Spinal cord (tissue), 10 donors: Measurements from ENCODE around the gene IL21. TPM values are rescaled to one million over a fixed set of nuclear protein-coding genes. Genes with fewer than 3 reads are reported as not detected.
"Not testable (repeated sequence)": the region's sequence is repeated elsewhere in the genome, so short reads cannot be mapped to it uniquely, and the experiment has no call there.

Source experiments
- DNase-seq, 6 donors: peaks; one replicate each; pipeline versions ENCODE4 v3.0.0 to v3.0.0-alpha.2; 2013 to 2015; ENCODE audit warnings: low spot score in 6 of 6, low read depth in 4 of 6
- H3K27ac ChIP-seq: one replicate; pipeline ENCODE4 v1.5.1; 2013; ENCODE audit warnings: low read depth, low read length, control low read depth
- H3K27me3 ChIP-seq: one replicate; pipeline ENCODE4 v1.6.1; 2013; ENCODE audit warnings: low read length; ENCODE audit not compliant: control insufficient read depth, insufficient read depth
- H3K36me3 ChIP-seq: one replicate; pipeline ENCODE4 v1.6.1; 2013; ENCODE audit warnings: low read length; ENCODE audit not compliant: control insufficient read depth, insufficient read depth
- H3K4me1 ChIP-seq: one replicate; pipeline ENCODE4 v1.6.1; 2013; ENCODE audit warnings: low read length; ENCODE audit not compliant: control insufficient read depth, insufficient read depth
- H3K4me3 ChIP-seq: one replicate; pipeline ENCODE4 v1.5.1; 2013; ENCODE audit warnings: low read depth, low read length, control low read depth
- H3K9me3 ChIP-seq: one replicate; pipeline ENCODE4 v1.6.1; 2013; ENCODE audit warnings: low read length; ENCODE audit not compliant: control insufficient read depth, insufficient read depth
- WGBS: methylation state at CpG from one replicate; pipeline ENCODE4 v1.1.5; 2013; ENCODE audit warnings: missing lambda C conversion rate; ENCODE audit not compliant: insufficient coverage; 5-methylcytosine and 5-hydroxymethylcytosine counted together
- polyA plus RNA-seq, 2 donors: library from polyadenylated mRNA; unstranded; fragments of 120-200 nt; gene quantifications; one replicate each; pipeline ENCODE4 v1.2.1, GENCODE V29; 2013; ENCODE audit not compliant: insufficient read length in 2 of 2
- total RNA-seq, 2 donors: library from RNA; depleted of rRNA in 1 of 2; stranded (reverse); fragments of 120-200 nt in 1 of 2; fragments of >200 nt in 1 of 2; gene quantifications; one replicate each; pipeline versions ENCODE4 v1.2.3 to v1.2.4, GENCODE V29; 2013 to 2014
- donor health status: healthy.

The IL21 gene
- total and polyA plus RNA-seq, 4 donors, result not detected

DNA sequence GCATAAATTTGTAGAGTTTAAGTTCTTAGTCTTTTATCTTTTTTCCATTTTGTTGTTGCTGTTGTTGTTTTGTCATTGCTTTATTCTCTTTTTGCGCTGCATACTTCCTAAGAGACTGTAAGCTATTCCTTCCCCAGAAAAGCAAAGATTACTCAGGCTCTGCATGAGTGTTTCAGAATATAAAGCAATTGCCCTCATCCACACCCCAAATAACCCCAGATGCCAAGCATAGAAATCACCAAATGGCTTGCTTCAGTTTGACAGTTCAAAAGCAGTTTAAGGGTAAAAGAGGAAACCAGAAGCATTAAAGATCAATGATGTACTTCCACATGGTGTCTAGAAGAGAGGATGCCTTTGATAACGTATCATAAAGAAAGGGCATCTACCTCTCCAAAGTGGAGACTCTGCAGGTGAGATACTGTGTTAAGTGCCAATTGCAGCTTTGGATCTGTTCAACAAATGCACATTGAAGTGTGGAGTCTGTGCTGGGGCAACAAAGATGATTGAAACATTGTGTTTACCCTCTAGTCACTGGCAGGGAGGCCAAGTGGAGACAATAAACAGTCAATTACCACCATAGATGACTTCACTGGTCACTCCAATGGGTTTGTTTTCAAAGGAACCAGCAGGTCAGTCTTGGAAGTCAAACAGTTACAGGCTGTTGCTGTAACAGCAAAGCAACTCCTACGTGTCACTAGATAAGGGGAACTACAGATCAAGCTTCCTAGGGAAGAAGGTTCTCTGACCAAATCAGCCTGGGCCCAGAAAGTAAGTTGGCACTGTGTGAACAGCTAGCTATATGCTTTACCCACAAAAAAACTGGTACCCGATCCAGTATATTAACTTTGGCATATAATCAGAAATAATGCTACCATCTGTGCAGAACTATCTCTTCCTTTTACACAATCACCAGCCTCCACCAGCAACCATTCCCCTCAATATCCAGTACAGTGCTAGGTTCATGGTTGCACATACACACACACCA is 40.6 kb upstream of the IL21 start:
- H3K27ac ChIP-seq, result no peak overlapping the region
- H3K9me3 ChIP-seq, result no peaks in the 10 kb centered on the region
- DNase-seq, result no peak
- 52% methylated on average over 2 of the region's 4 CpGs for WGBS
- no peak overlapping the region for H3K4me3 ChIP-seq
- no peaks in the 10 kb centered on the region for H3K27me3 ChIP-seq
- H3K4me1 ChIP-seq, result no peaks in the 10 kb centered on the region
- H3K36me3 ChIP-seq, result no peaks in the 10 kb centered on the region

DNA sequence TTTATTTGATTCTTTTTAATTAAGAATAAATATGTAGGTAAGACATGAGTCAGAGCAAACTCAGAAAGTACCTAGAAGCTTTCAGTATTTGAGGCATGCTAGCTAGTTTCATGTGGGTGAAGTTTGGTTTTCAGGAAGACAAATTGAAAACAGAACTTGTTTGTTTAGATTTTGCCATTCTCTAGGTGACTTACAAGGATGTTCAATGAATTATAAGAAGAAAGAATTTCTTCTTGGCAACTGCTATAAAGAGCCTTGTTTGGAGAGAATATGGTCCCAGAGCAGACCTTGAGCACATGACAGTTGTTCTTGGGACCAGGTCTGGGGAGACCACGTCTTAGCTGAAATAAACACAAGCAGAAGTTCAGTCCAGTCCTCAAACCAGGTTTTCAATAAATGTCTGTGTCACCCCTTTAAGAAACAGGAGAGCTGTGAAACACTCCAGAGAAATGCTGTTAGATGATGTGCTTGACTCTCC is 38.0 kb upstream of the IL21 start:
- Histone ChIP-seq H3K4me3 (no peak overlapping the region), H3K4me1 (no peaks in the 10 kb centered on the region), H3K9me3 (no peaks in the 10 kb centered on the region), H3K27me3 (no peaks in the 10 kb centered on the region), H3K36me3 (no peaks in the 10 kb centered on the region), H3K27ac (no peak overlapping the region)
- no peak for DNase-seq
- 80% methylated on average over 1 of the region's 1 CpG for WGBS

DNA sequence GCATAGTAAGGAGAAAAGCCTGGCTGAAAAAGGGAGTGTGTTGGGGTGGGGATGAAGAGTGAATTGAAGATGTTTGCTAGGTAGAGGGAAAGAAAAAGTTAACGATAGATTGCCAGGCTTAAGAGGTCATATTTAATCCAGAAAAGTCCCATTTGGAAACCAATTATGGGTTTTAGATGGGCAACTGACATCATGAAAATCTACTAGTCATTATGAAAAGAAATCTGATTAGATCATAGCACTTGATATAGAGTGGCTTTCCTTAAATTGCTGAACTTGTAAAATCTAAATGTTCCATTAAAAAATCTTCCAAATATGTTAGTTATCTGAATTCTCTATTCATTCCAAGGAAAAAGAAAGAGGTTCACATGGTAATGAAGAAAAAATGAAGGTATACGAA is 37.5 kb upstream of the IL21 start:
- H3K4me3 ChIP-seq, result no peak overlapping the region
- no peaks in the 10 kb centered on the region for H3K27me3 ChIP-seq
- H3K27ac ChIP-seq, result no peak overlapping the region
- WGBS, result 100% methylated on average over 1 of the region's 2 CpGs
- H3K4me1 ChIP-seq, result no peaks in the 10 kb centered on the region
- H3K36me3 ChIP-seq, result no peaks in the 10 kb centered on the region
- DNase-seq, result no peak
- no peaks in the 10 kb centered on the region for H3K9me3 ChIP-seq

GRCh38 chr4:122657553-122657952 is 36.7 kb upstream of the IL21 start:
- no peaks in the 10 kb centered on the region for H3K36me3 ChIP-seq
- H3K4me1 ChIP-seq, result no peaks in the 10 kb centered on the region
- WGBS, result no CpG with 5 or more reads among the region's 1 CpG
- no peak for DNase-seq
- no peak overlapping the region for H3K4me3 ChIP-seq
- no peaks in the 10 kb centered on the region for H3K9me3 ChIP-seq
- no peak overlapping the region for H3K27ac ChIP-seq
- no peaks in the 10 kb centered on the region for H3K27me3 ChIP-seq

DNA sequence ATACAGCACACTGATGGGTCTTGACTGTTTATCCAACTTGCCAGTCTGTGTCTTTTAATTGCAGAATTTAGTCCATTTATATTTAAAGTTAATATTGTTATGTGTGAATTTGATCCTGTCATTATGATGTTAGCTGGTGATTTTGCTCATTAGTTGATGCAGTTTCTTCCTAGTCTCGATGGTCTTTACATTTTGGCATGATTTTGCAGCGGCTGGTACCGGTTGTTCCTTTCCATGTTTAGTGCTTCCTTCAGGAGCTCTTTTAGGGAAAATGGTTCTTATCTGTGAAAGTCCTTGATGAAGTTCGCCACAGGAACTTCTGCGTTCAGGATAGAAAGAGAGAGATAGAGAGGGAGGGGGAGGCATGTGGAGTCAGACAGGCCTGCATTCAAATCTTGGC is 35.7 kb upstream of the IL21 start:
- DNase-seq, H3K36me3 ChIP-seq, H3K27ac ChIP-seq, H3K27me3 ChIP-seq, H3K4me3 ChIP-seq, H3K9me3 ChIP-seq, H3K4me1 ChIP-seq: not testable (repeated sequence)
- WGBS, result 50% methylated on average over 2 of the region's 5 CpGs

DNA sequence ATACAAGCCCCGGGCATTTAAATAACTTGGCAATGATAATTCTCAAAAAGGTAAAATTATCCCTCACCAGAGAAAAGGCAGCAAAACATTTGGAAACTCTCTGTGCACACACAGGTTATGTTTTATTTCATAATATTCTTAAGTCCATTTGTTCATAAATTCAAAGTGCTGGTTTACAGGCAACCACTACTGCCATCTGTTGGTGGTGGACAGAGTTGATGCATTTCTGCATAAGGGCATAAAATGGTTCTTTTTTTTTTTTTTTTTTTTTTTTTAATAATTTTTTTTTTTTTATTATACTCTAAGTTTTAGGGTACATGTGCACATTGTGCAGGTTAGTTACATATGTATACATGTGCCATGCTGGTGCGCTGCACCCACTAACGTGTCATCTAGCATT is 31.5 kb upstream of the IL21 start:
- no peak overlapping the region for H3K27ac ChIP-seq
- H3K4me3 ChIP-seq, result no peak overlapping the region
- no peaks in the 10 kb centered on the region for H3K4me1 ChIP-seq
- 100% methylated on average over 1 of the region's 3 CpGs for WGBS
- peak in 1 of 6 donors; percentile 13 for DNase-seq
- H3K27me3 ChIP-seq, result no peaks in the 10 kb centered on the region
- H3K36me3 ChIP-seq, result no peaks in the 10 kb centered on the region
- no peaks in the 10 kb centered on the region for H3K9me3 ChIP-seq

GRCh38 chr4:122650148-122650547 is 29.3 kb upstream of the IL21 start:
- Histone ChIP-seq H3K9me3 (no peaks in the 10 kb centered on the region), H3K4me3 (no peak overlapping the region), H3K27me3 (no peaks in the 10 kb centered on the region), H3K4me1 (no peaks in the 10 kb centered on the region), H3K27ac (no peak overlapping the region), H3K36me3 (no peaks in the 10 kb centered on the region)
- no peak for DNase-seq
- WGBS, result no CpG with 5 or more reads among the region's 1 CpG

- H3K27ac ChIP-seq, result no peak overlapping the region
- no peaks in the 10 kb centered on the region for H3K27me3 ChIP-seq
- H3K36me3 ChIP-seq, result no peaks in the 10 kb centered on the region
- WGBS, result no CpG with 5 or more reads among the region's 3 CpGs
- DNase-seq, result no peak
- no peak overlapping the region for H3K4me3 ChIP-seq
- no peaks in the 10 kb centered on the region for H3K4me1 ChIP-seq
- no peaks in the 10 kb centered on the region for H3K9me3 ChIP-seq
These were observed 26.8 kb upstream of the IL21 start for GRCh38 chr4:122647656-122648055.

DNA sequence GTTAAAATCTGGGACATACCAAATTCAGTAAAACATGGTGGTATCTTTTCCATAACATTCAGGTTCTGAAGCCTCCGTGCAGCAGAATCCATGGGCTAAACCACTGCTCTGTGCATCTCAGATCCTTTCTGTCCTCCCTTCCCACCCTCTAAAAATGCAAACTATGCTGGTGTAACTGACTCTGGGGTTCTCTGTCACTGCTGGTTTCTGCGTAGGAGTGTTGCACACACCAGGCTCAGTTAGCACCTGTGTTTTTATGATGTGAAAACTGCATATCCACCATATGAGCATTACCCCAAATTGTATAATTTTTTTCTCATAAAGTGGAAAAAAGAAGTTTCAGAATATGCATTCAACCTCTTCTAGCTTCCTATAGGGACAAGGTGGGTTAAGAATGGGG is 22.4 kb upstream of the IL21 start:
- no peak overlapping the region for H3K27ac ChIP-seq
- no peaks in the 10 kb centered on the region for H3K4me1 ChIP-seq
- H3K9me3 ChIP-seq, result no peaks in the 10 kb centered on the region
- H3K36me3 ChIP-seq, result no peaks in the 10 kb centered on the region
- 100% methylated on average over 1 of the region's 2 CpGs for WGBS
- no peak for DNase-seq
- H3K4me3 ChIP-seq, result no peak overlapping the region
- H3K27me3 ChIP-seq, result no peaks in the 10 kb centered on the region

GRCh38 chr4:122639181-122639580 is 18.3 kb upstream of the IL21 start:
- H3K4me3 ChIP-seq, result no peak overlapping the region
- H3K27ac ChIP-seq, result no peak overlapping the region
- WGBS, result no CpG with 5 or more reads among the region's 3 CpGs
- no peaks in the 10 kb centered on the region for H3K36me3 ChIP-seq
- H3K4me1 ChIP-seq, result no peaks in the 10 kb centered on the region
- no peaks in the 10 kb centered on the region for H3K27me3 ChIP-seq
- no peak for DNase-seq
- H3K9me3 ChIP-seq, result no peaks in the 10 kb centered on the region
